NCI-H345 treated with DMSO at 0.1 percent for 48 hours (cell line): ENCODE results near the gene NEUROD4.

Experiments
- DNase-seq: peaks from one replicate; lab custom pipeline; 2025; ENCODE audit not compliant: unreplicated experiment; lab: John Stamatoyannopoulos, UW

The NEUROD4 gene

DNA sequence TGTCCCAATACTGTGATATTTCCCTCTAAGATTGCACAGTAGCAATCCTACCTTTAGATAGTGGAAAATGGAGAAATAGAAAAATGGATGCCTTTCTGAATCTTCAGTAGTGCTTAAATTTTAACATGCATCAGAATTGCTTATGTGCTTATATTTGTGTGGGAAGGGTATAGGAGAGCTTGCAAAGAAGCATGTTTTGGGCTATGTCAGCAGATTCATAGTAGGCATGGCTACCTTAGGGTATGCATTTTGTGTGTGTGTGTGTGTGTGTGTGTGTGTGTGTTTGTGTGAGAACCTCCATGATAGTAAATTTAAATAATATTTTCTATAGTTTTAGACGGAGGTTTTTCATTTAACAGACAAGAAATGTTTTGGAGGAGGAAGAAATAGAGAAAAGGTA, 38.3 kb downstream of the NEUROD4 start:
- DNase-seq: no peak

DNA sequence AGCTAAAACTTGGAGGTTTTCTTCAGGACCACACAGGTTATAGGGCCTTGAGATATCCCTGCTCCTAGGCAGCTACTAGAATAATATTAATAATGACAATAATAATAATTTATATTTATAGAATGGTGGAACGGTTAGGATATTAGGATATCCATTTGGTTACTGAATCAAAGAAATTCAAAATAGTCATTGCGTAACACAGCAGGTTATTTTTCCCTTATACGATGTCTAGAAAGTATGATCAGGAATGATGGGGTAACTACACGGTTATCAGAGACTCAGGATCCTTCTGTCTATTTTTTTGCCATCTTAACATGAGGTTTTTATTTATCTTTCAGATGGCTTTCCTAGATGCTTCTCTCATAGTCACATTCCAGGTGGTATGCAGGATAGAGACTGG, 39.0 kb downstream of the NEUROD4 start:
- no peak for DNase-seq

DNA sequence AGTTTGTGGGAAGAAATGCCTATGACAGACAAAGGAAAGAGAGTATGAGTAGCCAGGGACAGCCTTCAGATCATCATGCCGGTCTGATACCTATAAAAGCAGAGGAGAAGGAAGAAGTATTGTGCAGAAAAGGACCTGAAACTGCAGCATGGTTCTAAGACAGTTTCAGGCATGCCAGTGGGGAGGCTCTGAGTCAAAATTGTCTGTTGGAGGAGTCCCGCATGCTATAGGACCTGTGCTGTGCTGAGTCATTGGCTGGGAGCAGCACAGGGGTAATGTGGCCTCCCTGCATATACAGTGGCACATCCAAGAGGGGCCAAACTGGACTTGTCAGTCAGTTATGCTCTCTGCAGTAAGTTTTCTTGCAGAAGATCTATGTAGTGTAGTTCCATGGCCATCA, 40.7 kb downstream of the NEUROD4 start:
- DNase-seq: no peak

DNA sequence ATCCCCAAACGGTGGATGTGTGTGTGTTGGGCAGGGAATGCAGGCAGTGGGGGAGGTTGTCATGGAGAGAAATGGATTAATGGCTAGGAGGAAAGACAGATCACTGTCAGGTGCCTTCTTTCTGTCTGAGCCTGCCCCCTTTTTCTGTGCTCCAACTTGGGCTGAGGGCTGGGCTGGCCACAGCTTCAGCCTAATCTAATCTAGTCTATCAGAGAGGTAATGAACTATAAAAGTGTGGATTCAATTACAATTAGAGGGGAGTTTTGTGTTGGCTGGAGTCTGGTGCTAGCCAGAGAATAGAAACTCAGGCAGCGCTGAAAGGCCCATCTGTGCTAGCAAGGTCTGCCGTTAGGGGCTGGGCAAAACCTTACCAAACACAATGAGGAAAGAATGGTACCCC, 41.2 kb downstream of the NEUROD4 start:
- DNase-seq: no peak

DNA sequence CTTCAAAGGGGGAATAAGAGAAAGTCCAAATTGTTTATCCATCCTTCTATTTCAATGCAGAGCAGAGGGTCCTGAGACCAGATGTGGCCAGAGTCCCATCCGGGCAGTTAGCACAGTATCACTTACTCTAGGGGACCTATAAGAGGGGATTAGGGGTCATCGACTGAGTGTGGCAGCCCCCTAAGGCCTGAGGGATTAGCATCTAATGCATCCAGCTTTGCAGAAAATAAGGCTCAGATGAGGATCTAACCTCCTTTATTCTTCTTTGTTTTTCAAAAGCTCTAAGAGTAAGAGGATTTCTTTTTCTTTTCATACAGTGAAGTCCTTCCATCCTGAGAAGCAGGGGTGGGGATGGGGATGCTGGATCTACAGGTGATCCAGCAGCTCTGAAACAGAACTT, 43.5 kb downstream of the NEUROD4 start:
- no peak for DNase-seq

DNA sequence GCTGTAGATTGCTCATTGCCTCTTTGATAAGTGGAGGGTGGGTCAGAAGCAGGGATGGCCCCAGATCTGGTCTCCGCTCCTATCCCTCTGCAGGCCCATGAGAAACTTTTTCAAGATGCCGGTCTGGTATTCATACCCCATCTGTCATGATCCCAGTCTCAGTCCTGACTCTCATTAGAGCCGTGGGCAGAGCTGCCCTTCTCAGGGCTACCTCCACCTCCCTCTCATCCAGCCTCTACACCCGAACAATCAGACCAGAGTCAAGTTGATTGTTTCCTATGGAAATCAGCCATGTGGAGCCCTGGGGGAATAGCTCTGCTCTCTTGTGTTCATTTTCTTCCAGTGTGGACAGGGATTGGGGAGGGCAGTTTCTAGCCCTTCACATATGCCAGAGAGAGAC, 45.8 kb downstream of the NEUROD4 start:
- DNase-seq: no peak

DNA sequence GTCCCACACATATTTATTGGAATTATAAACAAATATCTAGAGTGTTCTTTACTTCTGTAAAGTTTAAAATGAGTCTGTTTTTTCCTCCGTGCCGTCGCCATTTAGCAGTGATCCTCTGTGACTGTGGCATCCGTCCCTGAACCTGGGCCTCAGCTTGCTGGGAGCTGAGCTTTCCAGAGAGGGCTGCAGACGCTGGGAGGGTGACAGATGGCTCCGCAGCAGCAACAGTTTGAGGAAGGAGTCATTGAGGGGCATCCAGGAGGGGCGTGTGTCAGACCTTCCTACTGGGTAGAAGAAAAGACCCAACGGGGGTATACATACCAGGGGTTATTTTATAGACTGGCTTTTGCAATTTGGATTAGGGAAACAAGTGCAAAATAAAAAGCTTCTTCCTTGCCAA, 47.9 kb downstream of the NEUROD4 start:
- DNase-seq: no peak

DNA sequence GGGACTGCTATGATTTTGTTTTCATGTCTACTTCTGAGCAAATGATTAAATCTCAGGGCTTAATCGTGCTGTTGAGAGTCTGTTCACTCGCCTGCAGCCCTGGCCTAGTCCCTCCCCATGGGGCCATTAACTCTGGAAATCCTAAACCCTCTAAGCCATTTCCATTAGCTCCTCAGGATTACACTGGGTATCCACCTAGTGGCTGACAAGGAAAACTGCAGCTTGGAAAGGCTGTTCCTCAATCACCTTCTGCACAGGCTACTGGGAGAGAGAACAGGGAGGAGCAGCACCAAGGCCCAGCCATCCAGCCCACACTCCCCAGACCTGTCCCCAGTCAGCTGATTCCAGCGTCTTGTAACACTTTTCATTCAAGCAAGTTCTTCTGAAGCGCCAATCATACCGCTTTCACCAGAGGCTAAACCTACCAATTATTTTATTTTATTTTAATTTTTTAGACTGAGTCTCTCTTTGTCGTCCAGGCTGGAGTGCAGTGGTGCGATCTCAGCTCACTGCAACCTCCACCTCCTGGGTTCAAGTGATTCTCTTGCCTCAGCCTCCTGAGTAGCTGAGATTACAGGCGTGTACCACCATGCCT, 48.7 kb downstream of the NEUROD4 start:
- peak; percentile 49 for DNase-seq

DNA sequence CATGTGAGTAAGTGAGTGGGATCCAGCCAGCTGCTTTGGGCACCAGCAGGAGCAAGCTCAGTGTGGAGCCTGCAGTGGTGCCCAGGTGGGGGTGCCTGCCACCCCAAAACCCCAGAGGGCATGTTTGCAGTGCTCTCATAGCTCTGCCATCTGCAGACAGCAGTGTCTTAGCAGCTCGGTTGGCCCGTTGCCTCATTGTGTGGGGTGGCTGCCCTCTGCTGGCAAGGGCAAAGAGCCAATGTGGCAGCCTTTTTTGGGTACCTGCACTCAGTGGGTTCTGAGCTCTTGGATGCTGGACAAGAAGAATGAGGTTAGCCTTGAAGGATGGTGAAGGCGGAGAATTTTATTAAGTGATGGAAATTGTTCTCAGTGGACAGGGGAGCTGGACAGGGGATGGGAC, 52.3 kb downstream of the NEUROD4 start:
- peak; percentile 8 for DNase-seq

DNA sequence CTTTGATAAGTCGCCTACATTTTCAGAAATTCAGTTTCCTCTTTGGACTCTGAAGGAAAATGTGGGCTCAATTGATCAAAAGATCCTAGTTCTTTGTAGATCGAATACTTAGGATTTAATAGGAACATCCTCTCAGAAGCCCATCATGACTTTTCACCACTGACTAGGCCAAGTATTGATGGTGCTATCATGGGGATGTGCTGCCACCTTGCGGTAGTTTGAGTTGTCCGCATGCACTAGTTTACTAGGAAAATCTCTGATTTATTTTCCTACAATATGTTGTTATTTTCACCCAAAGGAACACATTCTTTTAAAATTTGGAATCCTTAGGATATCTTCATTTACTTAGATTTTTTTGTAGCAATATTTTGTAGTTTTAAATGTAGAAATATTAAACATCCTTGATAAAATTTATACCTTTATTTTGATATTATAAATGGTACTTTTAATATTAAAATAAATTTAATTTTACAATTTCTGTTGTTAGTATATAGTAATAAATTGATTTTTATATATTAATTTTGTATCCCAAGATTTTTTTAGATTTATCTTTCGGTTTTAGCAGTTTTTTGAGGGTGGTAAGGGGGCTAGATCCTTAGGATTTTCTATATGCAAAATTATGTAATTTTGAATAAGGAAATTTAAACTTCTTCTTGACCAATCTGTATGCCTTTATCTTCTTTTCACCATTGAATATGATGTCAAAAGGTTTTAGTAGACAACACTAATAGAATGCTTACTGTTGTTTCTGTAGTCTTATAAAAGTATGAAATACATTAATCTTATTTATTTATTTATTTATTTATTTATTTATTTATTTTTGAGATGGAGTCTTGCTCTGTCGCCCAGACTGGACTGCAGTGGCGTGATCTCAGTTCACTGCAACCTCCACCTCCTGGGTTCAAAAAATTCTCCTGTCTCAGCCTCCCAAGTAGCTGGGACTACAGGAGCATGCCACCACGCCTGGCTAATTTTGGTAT, 53.6 kb downstream of the NEUROD4 start:
- DNase-seq: peak; percentile 56

DNA sequence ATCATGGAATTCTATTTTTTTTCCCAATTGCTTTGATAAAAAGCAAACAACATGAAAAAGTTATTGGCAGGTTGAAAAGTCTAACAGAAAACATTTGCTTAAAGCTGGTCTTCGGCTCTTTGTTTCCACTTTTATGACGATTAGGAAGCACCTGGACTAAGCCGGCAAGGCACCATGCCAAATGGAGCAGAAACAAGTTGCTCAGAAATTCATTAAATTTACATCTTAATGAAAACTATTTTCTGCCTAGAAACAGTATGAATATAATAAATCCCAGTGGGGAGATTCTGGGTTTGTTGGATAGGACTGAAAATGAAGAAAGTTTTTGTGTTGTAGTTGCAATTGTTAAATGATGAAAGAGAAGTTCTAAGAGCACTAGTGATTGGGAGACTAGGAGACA, 55.0 kb downstream of the NEUROD4 start:
- no peak for DNase-seq
